DND-41 (cell line): Measurements from ENCODE around the gene CRIP3.

Source experiments
- ATAC-seq: fragments of 200-7000 bp; cut with Tn5 transposase; 3 replicates; pipeline ENCODE4 v1.9.1; 2021; ENCODE audit warnings: low read depth; ENCODE audit not compliant: insufficient read depth
- DNase-seq: peaks from one replicate; pipeline ENCODE4 v3.0.0-alpha.2; 2020
- H2AFZ ChIP-seq: 2 replicates; pipeline ENCODE4 v1.6.0; 2012; ENCODE audit warnings: low read depth, low read length
- H3K27ac ChIP-seq: 2 replicates; pipeline ENCODE4 v1.5.1; 2012; ENCODE audit warnings: low read length, inconsistent platforms
- H3K27me3 ChIP-seq: fragments of 200-600 bp; sonication (generic); 2 replicates; pipeline ENCODE4 v1.6.0; 2012; ENCODE audit warnings: low read length, mild to moderate bottlenecking, inconsistent platforms; ENCODE audit not compliant: insufficient read depth, poor library complexity
- H3K36me3 ChIP-seq: 2 replicates; pipeline ENCODE4 v1.5.1; 2012; ENCODE audit warnings: low read length, inconsistent platforms; ENCODE audit not compliant: insufficient read depth
- H3K4me1 ChIP-seq: 2 replicates; pipeline ENCODE4 v1.5.1; 2012; ENCODE audit warnings: mild to moderate bottlenecking, low read length; ENCODE audit not compliant: insufficient read depth
- H3K4me2 ChIP-seq: 2 replicates; pipeline ENCODE4 v1.6.0; 2012; ENCODE audit warnings: mild to moderate bottlenecking, moderate library complexity, low read length, inconsistent platforms; ENCODE audit not compliant: insufficient read depth
- H3K4me3 ChIP-seq, 2 experiments: fragments of 200-600 bp in 1 of 2; shearing (Covaris generic) in 1 of 2; 2 replicates each; pipeline ENCODE4 v1.5.1; 2012 to 2016; ENCODE audit warnings: inconsistent platforms in 2 of 2, low read length in 2 of 2, mild to moderate bottlenecking in 2 of 2, low read depth in 1 of 2, moderate library complexity in 1 of 2
- H3K79me2 ChIP-seq: 2 replicates; pipeline ENCODE4 v1.6.0; 2012; ENCODE audit warnings: low read length, inconsistent platforms; ENCODE audit not compliant: insufficient read depth
- H3K9ac ChIP-seq: 2 replicates; pipeline ENCODE4 v1.6.0; 2012; ENCODE audit warnings: low read depth, mild to moderate bottlenecking, inconsistent platforms, low read length, moderate library complexity
- H3K9me3 ChIP-seq: 2 replicates; pipeline ENCODE4 v1.5.1; 2012; ENCODE audit warnings: low read length, moderate library complexity, mild to moderate bottlenecking, inconsistent platforms; ENCODE audit not compliant: insufficient read depth, severe bottlenecking
- H4K20me1 ChIP-seq: 2 replicates; pipeline ENCODE4 v1.6.0; 2012; ENCODE audit warnings: low read length; ENCODE audit not compliant: insufficient read depth
- CTCF ChIP-seq: IDR thresholded peaks from 2 replicates; pipeline ENCODE4 v1.5.1; 2012; ENCODE audit warnings: borderline replicate concordance, low read length, moderate library complexity, mild to moderate bottlenecking; ENCODE audit not compliant: poor library complexity, severe bottlenecking; ENCODE audit errors: extremely low read depth
- EZH2 ChIP-seq: IDR thresholded peaks from 3 replicates; pipeline ENCODE4 v1.6.1; 2012; ENCODE audit warnings: borderline replicate concordance, low read depth, mild to moderate bottlenecking, moderate library complexity, low read length, inconsistent platforms; ENCODE audit not compliant: severe bottlenecking

The CRIP3 gene

GRCh38 chr6:43331891-43332290 lies 23.3 kb upstream of the CRIP3 start:
- peaks cover under 1% of the 10 kb centered on the region; the same call in 1 of the 2 replicates for H3K36me3 ChIP-seq
- no peak overlapping the region for H2AFZ ChIP-seq
- no peaks in the 10 kb centered on the region for H3K4me1 ChIP-seq
- DNase-seq (no peak), ATAC-seq (no peak)
- no peaks in the 10 kb centered on the region for H3K27me3 ChIP-seq
- no peak overlapping the region for H3K27ac ChIP-seq
- TF ChIP-seq CTCF, result no peak
- no peak for TF ChIP-seq EZH2
- H3K9ac ChIP-seq, result no peak overlapping the region
- H3K9me3 ChIP-seq, result no peaks in the 10 kb centered on the region
- no peaks in the 10 kb centered on the region for H3K79me2 ChIP-seq
- H3K4me3 ChIP-seq, result no peak overlapping the region
- H4K20me1 ChIP-seq, result no peaks in the 10 kb centered on the region
- no peak overlapping the region for H3K4me2 ChIP-seq

GRCh38 chr6:43331470-43331869 lies 22.8 kb upstream of the CRIP3 start:
- Histone ChIP-seq H3K4me3 (no peak overlapping the region), H3K4me2 (no peak overlapping the region), H3K36me3 (no peaks in the 10 kb centered on the region; the same call in 1 of the 2 replicates), H3K79me2 (no peaks in the 10 kb centered on the region), H3K9me3 (no peaks in the 10 kb centered on the region), H3K27me3 (no peaks in the 10 kb centered on the region), H3K4me1 (no peaks in the 10 kb centered on the region), H2AFZ (no peak overlapping the region), H4K20me1 (no peaks in the 10 kb centered on the region), H3K27ac (no peak overlapping the region), H3K9ac (no peak overlapping the region)
- no peak for ATAC-seq
- TF ChIP-seq CTCF (no peak), EZH2 (no peak)
- DNase-seq, result no peak

DNA sequence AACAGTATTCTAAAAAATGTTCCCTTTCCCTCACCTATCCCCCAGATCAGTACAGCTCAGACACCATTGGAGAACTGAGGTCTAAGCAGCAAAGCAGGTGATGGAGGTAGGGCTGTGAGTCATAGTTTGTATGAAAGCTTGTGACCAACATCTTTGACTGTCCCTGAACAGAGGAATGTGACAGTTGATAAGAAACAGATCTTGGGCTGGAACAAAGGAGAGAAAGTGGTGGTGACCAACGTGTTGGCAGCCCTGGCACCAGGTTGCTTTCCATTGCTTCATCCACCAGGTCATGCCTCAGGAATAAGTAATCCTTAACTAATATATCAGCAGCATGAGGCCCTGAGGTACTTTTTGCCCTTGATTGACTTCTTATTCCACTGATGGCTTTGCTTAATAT lies 19.9 kb upstream of the CRIP3 start:
- Histone ChIP-seq H3K4me1 (no peaks in the 10 kb centered on the region), H3K4me2 (no peak overlapping the region), H3K4me3 (no peak overlapping the region), H3K36me3 (no peaks in the 10 kb centered on the region), H4K20me1 (no peaks in the 10 kb centered on the region), H2AFZ (no peak overlapping the region), H3K79me2 (no peaks in the 10 kb centered on the region), H3K9me3 (no peaks in the 10 kb centered on the region), H3K27ac (no peak overlapping the region), H3K9ac (no peak overlapping the region), H3K27me3 (no peaks in the 10 kb centered on the region)
- ATAC-seq, result no peak
- no peak for TF ChIP-seq EZH2
- no peak for TF ChIP-seq CTCF
- no peak for DNase-seq

DNA sequence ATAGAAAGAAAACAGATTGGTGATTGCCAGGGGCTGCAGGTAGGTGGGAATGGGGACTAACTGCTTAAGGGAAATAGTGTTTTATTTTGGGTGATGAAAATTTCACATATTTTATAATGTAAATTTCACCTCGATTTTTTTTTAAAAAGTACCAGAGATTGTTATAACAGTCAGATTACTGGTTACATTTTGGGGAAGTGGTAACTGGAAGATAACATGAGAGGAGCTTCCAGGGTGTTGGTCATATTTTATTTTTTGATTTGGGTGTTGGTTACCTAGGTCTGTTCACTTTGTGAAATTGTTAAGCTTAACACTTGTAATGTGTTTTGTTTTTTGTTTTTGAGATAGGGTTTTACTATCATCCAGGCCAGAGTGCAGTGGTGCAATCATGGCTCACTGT lies 17.2 kb upstream of the CRIP3 start:
- H2AFZ ChIP-seq, result no peak overlapping the region
- no peak overlapping the region for H3K9ac ChIP-seq
- no peak overlapping the region for H3K4me2 ChIP-seq
- H3K27me3 ChIP-seq, result no peaks in the 10 kb centered on the region
- H3K27ac ChIP-seq, result no peak overlapping the region
- H3K4me3 ChIP-seq, result no peak overlapping the region
- H3K36me3 ChIP-seq, result no peaks in the 10 kb centered on the region
- DNase-seq (no peak), ATAC-seq (no peak)
- H3K79me2 ChIP-seq, result no peaks in the 10 kb centered on the region
- H3K4me1 ChIP-seq, result no peaks in the 10 kb centered on the region
- no peaks in the 10 kb centered on the region for H4K20me1 ChIP-seq
- TF ChIP-seq EZH2 (no peak), CTCF (no peak)
- H3K9me3 ChIP-seq, result no peaks in the 10 kb centered on the region
